Tibial nerve (tissue), 4 donors: ENCODE results near the gene PAK1. TPM values are rescaled to one million over a fixed set of nuclear protein-coding genes. Genes with fewer than 3 reads are reported as not detected.

Experiments
- DNase-seq, 2 donors: peaks; one replicate each; pipeline ENCODE4 v3.0.0-alpha.2; 2019; ENCODE audit warnings: low spot score in 2 of 2
- H3K27ac ChIP-seq, 4 donors: fragments of 200-600 bp; sonication (generic) in 3 of 4; one replicate each; pipeline ENCODE4 v1.5.1; 2017 to 2019; ENCODE audit warnings: mild to moderate bottlenecking in 1 of 4
- H3K27me3 ChIP-seq, 2 donors: fragments of 200-600 bp; sonication (generic) in 1 of 2; one replicate each; pipeline versions ENCODE4 v1.5.1 to v1.6.0; 2017 to 2019
- H3K36me3 ChIP-seq, 3 donors: fragments of 200-600 bp; sonication (generic); one replicate each; pipeline ENCODE4 v1.5.1; 2018 to 2019
- H3K4me1 ChIP-seq, 4 donors: fragments of 200-600 bp; sonication (generic) in 3 of 4; one replicate each; pipeline ENCODE4 v1.5.1; 2017 to 2019
- H3K4me3 ChIP-seq, 4 donors: fragments of 200-600 bp; sonication (generic) in 3 of 4; one replicate each; pipeline ENCODE4 v1.5.1; 2017 to 2019; ENCODE audit warnings: mild to moderate bottlenecking in 1 of 4, moderate library complexity in 1 of 4
- H3K9me3 ChIP-seq, 4 donors: fragments of 200-600 bp; sonication (generic) in 3 of 4; one replicate each; pipeline ENCODE4 v1.5.1; 2017 to 2019
- EP300 ChIP-seq, 2 donors: sonication (generic); formaldehyde crosslinking; IDR thresholded peaks; one replicate each; pipeline ENCODE4 v1.6.1; 2017; ENCODE audit warnings: antibody characterized with exemption in 2 of 2, mild to moderate bottlenecking in 1 of 2
- POLR2A ChIP-seq, 2 donors: fragments of 450-650 bp; IDR thresholded peaks; one replicate each; pipeline ENCODE4 v1.6.1; 2017; ENCODE audit warnings: antibody characterized with exemption in 2 of 2, mild to moderate bottlenecking in 2 of 2, moderate library complexity in 2 of 2
- WGBS, 2 donors: methylation state at CpG; one replicate each; pipeline ENCODE4 v1.1.5; 2018; 5-methylcytosine and 5-hydroxymethylcytosine counted together
- total RNA-seq, 4 donors: library from RNA; depleted of rRNA; stranded (reverse); fragments of >200 nt; gene quantifications; one replicate each; pipeline ENCODE4 v1.1.0, GENCODE V29; 2016
- TF ChIP-seq, protein P1 (sequence below), 5 experiments: fragments of 200-600 bp in 3 of 5; fragments of 450-650 bp in 2 of 5; sonication (generic) in 3 of 5; IDR thresholded peaks; one replicate each; pipeline ENCODE4 v1.5.1; 2016 to 2019; ENCODE audit warnings: antibody characterized with exemption in 5 of 5, mild to moderate bottlenecking in 3 of 5, moderate library complexity in 2 of 5

Gene PAK1
- total RNA-seq, 4 donors from 2014 or later, result 13.9 to 28.5 (median 25.4) TPM

DNA sequence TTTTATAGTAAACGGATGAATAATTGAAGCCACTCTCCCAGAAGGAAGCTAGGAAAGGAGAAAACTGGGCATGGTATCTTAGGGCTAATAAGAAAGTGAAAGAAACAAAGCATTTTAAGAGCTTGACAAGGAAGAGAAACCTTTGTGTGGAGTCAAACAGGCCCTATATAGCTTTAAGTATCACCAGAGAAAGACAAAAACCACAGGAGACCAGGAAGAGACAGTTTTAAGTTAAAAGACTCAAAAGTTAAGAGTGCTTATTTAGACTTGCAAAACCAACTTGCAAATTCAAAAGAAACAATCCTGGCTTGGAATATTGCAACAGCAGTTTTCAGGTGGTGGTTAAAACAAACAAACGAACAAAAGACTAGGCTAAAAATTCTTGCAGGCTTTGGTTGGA lies 3.4 kb downstream of the PAK1 start:
- WGBS, 2 donors, result 85% methylated on average over 2 of the region's 2 CpGs
- no peaks in the 10 kb centered on the region for H3K27me3 ChIP-seq
- no peak for DNase-seq
- H3K4me3 ChIP-seq, result no peak overlapping the region
- H3K4me1 ChIP-seq, result peaks cover 0 to 20% (median 0%) of the 10 kb centered on the region in 4 donors
- no peaks in the 10 kb centered on the region for H3K9me3 ChIP-seq
- no peak overlapping the region for H3K27ac ChIP-seq
- TF ChIP-seq EP300 (IDR thresholded peaks at IDR 0.05), result no peak
- TF ChIP-seq, protein P1, sequence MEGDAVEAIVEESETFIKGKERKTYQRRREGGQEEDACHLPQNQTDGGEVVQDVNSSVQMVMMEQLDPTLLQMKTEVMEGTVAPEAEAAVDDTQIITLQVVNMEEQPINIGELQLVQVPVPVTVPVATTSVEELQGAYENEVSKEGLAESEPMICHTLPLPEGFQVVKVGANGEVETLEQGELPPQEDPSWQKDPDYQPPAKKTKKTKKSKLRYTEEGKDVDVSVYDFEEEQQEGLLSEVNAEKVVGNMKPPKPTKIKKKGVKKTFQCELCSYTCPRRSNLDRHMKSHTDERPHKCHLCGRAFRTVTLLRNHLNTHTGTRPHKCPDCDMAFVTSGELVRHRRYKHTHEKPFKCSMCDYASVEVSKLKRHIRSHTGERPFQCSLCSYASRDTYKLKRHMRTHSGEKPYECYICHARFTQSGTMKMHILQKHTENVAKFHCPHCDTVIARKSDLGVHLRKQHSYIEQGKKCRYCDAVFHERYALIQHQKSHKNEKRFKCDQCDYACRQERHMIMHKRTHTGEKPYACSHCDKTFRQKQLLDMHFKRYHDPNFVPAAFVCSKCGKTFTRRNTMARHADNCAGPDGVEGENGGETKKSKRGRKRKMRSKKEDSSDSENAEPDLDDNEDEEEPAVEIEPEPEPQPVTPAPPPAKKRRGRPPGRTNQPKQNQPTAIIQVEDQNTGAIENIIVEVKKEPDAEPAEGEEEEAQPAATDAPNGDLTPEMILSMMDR (IDR thresholded peaks at IDR 0.05), result no peak
- no peak for TF ChIP-seq POLR2A (IDR thresholded peaks at IDR 0.05)
- H3K36me3 ChIP-seq, result no peaks in the 10 kb centered on the region

DNA sequence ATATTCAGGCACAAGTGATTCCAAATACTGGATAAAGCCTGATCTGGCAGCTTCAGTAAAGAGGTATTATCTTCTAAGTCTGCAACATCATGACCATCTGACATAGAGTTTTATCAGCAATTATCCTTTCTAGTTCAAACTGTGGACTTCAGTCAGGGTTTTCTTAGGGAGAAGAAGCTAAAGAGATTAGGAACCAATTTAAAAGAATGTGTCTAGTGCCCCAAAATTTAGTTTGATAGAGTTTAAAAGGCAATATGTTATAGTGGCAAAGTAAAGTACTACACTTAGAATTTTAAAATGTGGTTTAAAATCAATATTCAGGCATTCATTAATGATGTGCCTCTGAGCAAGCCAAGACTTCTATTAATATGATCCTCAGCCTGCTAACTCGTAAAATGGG lies 5.4 kb downstream of the PAK1 start:
- peaks cover 0 to 10% (median 0%) of the 10 kb centered on the region in 4 donors for H3K4me1 ChIP-seq
- TF ChIP-seq POLR2A (IDR thresholded peaks at IDR 0.05), result no peak
- TF ChIP-seq EP300 (IDR thresholded peaks at IDR 0.05), result no peak
- TF ChIP-seq, protein P1 (IDR thresholded peaks at IDR 0.05), result no peak
- no peak for DNase-seq
- H3K27ac ChIP-seq, result no peak overlapping the region
- H3K9me3 ChIP-seq, result no peaks in the 10 kb centered on the region
- H3K27me3 ChIP-seq, result no peaks in the 10 kb centered on the region
- 80% methylated on average over 1 of the region's 1 CpG for WGBS, 2 donors
- no peak overlapping the region for H3K4me3 ChIP-seq
- no peaks in the 10 kb centered on the region for H3K36me3 ChIP-seq

DNA sequence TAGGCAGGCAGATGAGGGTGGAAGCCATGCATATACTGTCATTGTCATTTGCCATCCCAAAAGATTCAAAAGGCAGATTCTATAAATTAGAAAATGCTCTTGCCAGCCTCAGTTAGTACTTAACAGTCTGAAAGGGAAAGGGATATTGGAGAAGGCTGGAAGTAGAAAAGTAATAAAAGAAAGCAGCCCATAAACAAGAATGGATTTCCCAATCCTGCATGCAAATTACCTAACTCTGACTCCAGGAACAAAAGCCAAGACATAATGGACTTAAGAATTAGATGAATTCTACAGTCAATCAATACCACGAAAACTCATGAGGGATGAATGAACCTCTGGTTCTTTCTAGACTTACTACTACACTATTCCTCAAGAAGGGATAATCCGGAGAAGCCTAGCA lies 5.9 kb downstream of the PAK1 start:
- no peaks in the 10 kb centered on the region for H3K36me3 ChIP-seq
- no peak overlapping the region for H3K4me3 ChIP-seq
- H3K27ac ChIP-seq, result no peak overlapping the region
- no peaks in the 10 kb centered on the region for H3K27me3 ChIP-seq
- peaks cover 0 to 7% (median 0%) of the 10 kb centered on the region in 4 donors for H3K4me1 ChIP-seq
- WGBS, 2 donors, result 77 to 84% methylated on average over 2 of the region's 2 CpGs
- DNase-seq, result no peak
- H3K9me3 ChIP-seq, result no peaks in the 10 kb centered on the region
- TF ChIP-seq, protein P1 (IDR thresholded peaks at IDR 0.05), result no peak
- TF ChIP-seq EP300 (IDR thresholded peaks at IDR 0.05), result no peak
- no peak for TF ChIP-seq POLR2A (IDR thresholded peaks at IDR 0.05)

- 54 to 65% methylated on average over 1 of the region's 1 CpG for WGBS, 2 donors
- Histone ChIP-seq H3K27ac (no peak overlapping the region), H3K27me3 (no peaks in the 10 kb centered on the region), H3K36me3 (no peaks in the 10 kb centered on the region), H3K4me1 (no peaks in the 10 kb centered on the region), H3K4me3 (no peak overlapping the region), H3K9me3 (no peaks in the 10 kb centered on the region)
- TF ChIP-seq POLR2A (IDR thresholded peaks at IDR 0.05) (no peak), EP300 (IDR thresholded peaks at IDR 0.05) (no peak)
- TF ChIP-seq, protein P1 (IDR thresholded peaks at IDR 0.05), result no peak
- DNase-seq, result no peak
These were observed 6.7 kb downstream of the PAK1 start for GRCh38 chr11:77467233-77467632.

GRCh38 chr11:77457340-77457739 lies 16.6 kb downstream of the PAK1 start:
- H3K9me3 ChIP-seq, result no peaks in the 10 kb centered on the region
- 65 to 68% methylated on average over 5 of the region's 5 CpGs for WGBS, 2 donors
- no peak for TF ChIP-seq POLR2A (IDR thresholded peaks at IDR 0.05)
- no peaks in the 10 kb centered on the region for H3K4me1 ChIP-seq
- H3K27ac ChIP-seq, result no peak overlapping the region
- no peaks in the 10 kb centered on the region for H3K27me3 ChIP-seq
- H3K36me3 ChIP-seq, result no peaks in the 10 kb centered on the region
- DNase-seq, result no peak
- no peak overlapping the region for H3K4me3 ChIP-seq

GRCh38 chr11:77455740-77456139 lies 18.2 kb downstream of the PAK1 start:
- H3K9me3 ChIP-seq, result no peaks in the 10 kb centered on the region
- no peak overlapping the region for H3K4me3 ChIP-seq
- DNase-seq, result no peak
- H3K27me3 ChIP-seq, result no peaks in the 10 kb centered on the region
- TF ChIP-seq, protein P1 (IDR thresholded peaks at IDR 0.05), result no peak
- TF ChIP-seq POLR2A (IDR thresholded peaks at IDR 0.05) (no peak), EP300 (IDR thresholded peaks at IDR 0.05) (no peak)
- H3K4me1 ChIP-seq, result no peaks in the 10 kb centered on the region
- H3K27ac ChIP-seq, result no peak overlapping the region
- H3K36me3 ChIP-seq, result no peaks in the 10 kb centered on the region
